Tibial nerve (tissue), 4 donors: ENCODE results near the gene SHB. TPM values are rescaled to one million over a fixed set of nuclear protein-coding genes. Genes with fewer than 3 reads are reported as not detected.
A peak's percentile ranks its signal among the peaks of the same experiment; 100 is the strongest.

Experiments used
- DNase-seq, 2 donors: peaks; one replicate each; pipeline ENCODE4 v3.0.0-alpha.2; 2019; ENCODE audit warnings: low spot score in 2 of 2
- H3K27ac ChIP-seq, 4 donors: fragments of 200-600 bp; sonication (generic) in 3 of 4; one replicate each; pipeline ENCODE4 v1.5.1; 2017 to 2019; ENCODE audit warnings: mild to moderate bottlenecking in 1 of 4
- H3K27me3 ChIP-seq, 2 donors: fragments of 200-600 bp; sonication (generic) in 1 of 2; one replicate each; pipeline versions ENCODE4 v1.5.1 to v1.6.0; 2017 to 2019
- H3K36me3 ChIP-seq, 3 donors: fragments of 200-600 bp; sonication (generic); one replicate each; pipeline ENCODE4 v1.5.1; 2018 to 2019
- H3K4me1 ChIP-seq, 4 donors: fragments of 200-600 bp; sonication (generic) in 3 of 4; one replicate each; pipeline ENCODE4 v1.5.1; 2017 to 2019
- H3K4me3 ChIP-seq, 4 donors: fragments of 200-600 bp; sonication (generic) in 3 of 4; one replicate each; pipeline ENCODE4 v1.5.1; 2017 to 2019; ENCODE audit warnings: mild to moderate bottlenecking in 1 of 4, moderate library complexity in 1 of 4
- H3K9me3 ChIP-seq, 4 donors: fragments of 200-600 bp; sonication (generic) in 3 of 4; one replicate each; pipeline ENCODE4 v1.5.1; 2017 to 2019
- EP300 ChIP-seq, 2 donors: sonication (generic); formaldehyde crosslinking; IDR thresholded peaks; one replicate each; pipeline ENCODE4 v1.6.1; 2017; ENCODE audit warnings: antibody characterized with exemption in 2 of 2, mild to moderate bottlenecking in 1 of 2
- POLR2A ChIP-seq, 2 donors: fragments of 450-650 bp; IDR thresholded peaks; one replicate each; pipeline ENCODE4 v1.6.1; 2017; ENCODE audit warnings: antibody characterized with exemption in 2 of 2, mild to moderate bottlenecking in 2 of 2, moderate library complexity in 2 of 2
- WGBS, 2 donors: methylation state at CpG; one replicate each; pipeline ENCODE4 v1.1.5; 2018; 5-methylcytosine and 5-hydroxymethylcytosine counted together
- total RNA-seq, 4 donors: library from RNA; depleted of rRNA; stranded (reverse); fragments of >200 nt; gene quantifications; one replicate each; pipeline ENCODE4 v1.1.0, GENCODE V29; 2016
- TF ChIP-seq, protein P1 (sequence below), 5 experiments: fragments of 200-600 bp in 3 of 5; fragments of 450-650 bp in 2 of 5; sonication (generic) in 3 of 5; IDR thresholded peaks; one replicate each; pipeline ENCODE4 v1.5.1; 2016 to 2019; ENCODE audit warnings: antibody characterized with exemption in 5 of 5, mild to moderate bottlenecking in 3 of 5, moderate library complexity in 2 of 5

Gene SHB
- total RNA-seq, 4 donors from 2014 or later: 6.3 to 15.9 (median 11.6) TPM

DNA sequence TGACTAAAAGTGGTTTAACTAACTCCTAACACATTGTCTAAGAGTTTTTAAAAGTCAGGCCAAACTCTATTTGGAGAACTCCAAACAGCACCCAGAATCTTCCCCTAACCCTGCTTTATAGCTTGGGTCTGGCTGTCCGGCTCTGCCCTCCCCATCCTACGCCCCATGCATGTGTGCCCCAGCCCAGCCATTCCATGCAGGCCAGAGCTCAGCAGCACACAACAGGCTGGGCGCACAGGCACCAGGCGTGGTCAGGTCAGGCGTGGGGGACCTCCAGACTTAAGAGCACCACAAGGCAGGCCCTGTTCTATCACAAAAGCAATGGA lies 31.1 kb downstream of the SHB start:
- H3K9me3 ChIP-seq: no peaks in the 10 kb centered on the region
- H3K4me1 ChIP-seq: peaks cover 0 to 45% (median 14%) of the 10 kb centered on the region in 4 donors
- no peak for DNase-seq
- WGBS, 2 donors: 86 to 89% methylated on average over 5 of the region's 5 CpGs
- TF ChIP-seq EP300 (IDR thresholded peaks at IDR 0.05) (no peak), POLR2A (IDR thresholded peaks at IDR 0.05) (no peak)
- TF ChIP-seq, protein P1, sequence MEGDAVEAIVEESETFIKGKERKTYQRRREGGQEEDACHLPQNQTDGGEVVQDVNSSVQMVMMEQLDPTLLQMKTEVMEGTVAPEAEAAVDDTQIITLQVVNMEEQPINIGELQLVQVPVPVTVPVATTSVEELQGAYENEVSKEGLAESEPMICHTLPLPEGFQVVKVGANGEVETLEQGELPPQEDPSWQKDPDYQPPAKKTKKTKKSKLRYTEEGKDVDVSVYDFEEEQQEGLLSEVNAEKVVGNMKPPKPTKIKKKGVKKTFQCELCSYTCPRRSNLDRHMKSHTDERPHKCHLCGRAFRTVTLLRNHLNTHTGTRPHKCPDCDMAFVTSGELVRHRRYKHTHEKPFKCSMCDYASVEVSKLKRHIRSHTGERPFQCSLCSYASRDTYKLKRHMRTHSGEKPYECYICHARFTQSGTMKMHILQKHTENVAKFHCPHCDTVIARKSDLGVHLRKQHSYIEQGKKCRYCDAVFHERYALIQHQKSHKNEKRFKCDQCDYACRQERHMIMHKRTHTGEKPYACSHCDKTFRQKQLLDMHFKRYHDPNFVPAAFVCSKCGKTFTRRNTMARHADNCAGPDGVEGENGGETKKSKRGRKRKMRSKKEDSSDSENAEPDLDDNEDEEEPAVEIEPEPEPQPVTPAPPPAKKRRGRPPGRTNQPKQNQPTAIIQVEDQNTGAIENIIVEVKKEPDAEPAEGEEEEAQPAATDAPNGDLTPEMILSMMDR (IDR thresholded peaks at IDR 0.05): no peak
- no peak overlapping the region for H3K4me3 ChIP-seq
- peak overlapping the region in 2 of 4 donors; percentile 68 to 80 for H3K27ac ChIP-seq
- H3K27me3 ChIP-seq: no peaks in the 10 kb centered on the region
- no peaks in the 10 kb centered on the region for H3K36me3 ChIP-seq

DNA sequence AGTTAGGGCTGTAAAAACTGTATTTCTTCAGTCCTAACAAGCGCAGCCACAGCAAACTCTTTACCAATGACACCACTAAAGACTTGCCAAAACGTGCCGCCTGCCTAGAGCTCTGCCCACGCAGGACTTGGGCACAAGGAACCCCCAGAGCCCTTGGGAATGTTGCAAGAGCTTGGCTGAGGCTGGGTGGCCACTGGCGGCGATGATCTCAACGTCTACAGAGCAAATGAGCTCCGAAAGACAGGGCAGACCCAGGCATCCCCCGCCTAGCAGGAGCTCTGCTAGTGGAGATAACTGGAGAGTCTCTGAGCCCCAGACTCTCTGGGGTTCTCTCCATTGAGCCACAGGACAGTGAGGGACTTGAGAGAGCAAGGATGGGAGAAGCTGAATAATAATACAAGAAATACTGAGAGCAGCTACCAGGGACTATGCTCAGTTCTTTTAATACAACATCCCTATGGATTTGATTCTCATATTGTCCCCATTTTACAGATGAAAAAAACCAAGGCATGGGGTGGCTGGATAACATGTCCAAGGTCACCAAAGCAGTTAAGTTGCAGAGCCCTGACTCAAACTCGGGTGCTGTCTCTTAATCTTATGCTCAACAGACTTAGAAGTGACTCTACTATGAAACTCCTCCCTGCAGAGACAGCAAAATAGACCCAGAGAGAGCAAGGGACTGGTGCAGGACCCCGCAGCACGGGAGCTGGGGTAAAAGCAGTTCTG lies 32.5 kb downstream of the SHB start:
- WGBS, 2 donors: 57 to 65% methylated on average over 12 of the region's 12 CpGs
- Histone ChIP-seq H3K9me3 (no peaks in the 10 kb centered on the region), H3K27ac (peak overlapping the region in 2 of 4 donors; percentile 68 to 80), H3K36me3 (no peaks in the 10 kb centered on the region), H3K27me3 (no peaks in the 10 kb centered on the region), H3K4me1 (peaks cover 0 to 45% (median 14%) of the 10 kb centered on the region in 4 donors), H3K4me3 (no peak overlapping the region)
- DNase-seq: no peak
- TF ChIP-seq POLR2A (IDR thresholded peaks at IDR 0.05) (no peak), EP300 (IDR thresholded peaks at IDR 0.05) (peak in 1 of 2 donors; percentile 70)
- TF ChIP-seq, protein P1 (IDR thresholded peaks at IDR 0.05): no peak

DNA sequence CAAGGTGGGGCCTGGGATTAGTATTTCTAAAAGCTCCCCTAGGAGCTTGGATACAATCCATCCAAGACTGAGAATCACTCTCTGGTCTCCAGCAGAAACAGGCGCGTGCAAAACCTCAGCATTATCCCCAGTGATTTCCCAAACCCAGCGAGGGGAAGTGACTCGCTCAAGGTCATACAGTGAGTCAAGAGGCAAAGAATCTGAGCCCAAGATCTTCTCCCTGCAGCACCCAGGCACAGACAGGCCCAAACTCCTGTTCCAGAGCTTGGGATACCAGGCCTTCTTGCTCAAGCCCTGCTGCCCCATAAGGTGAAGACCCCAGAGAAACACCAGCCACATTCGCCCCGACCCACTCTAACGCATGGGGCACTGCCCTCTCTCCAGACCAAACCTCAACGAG lies 33.2 kb downstream of the SHB start:
- Histone ChIP-seq H3K4me1 (peaks cover 0 to 45% (median 14%) of the 10 kb centered on the region in 4 donors), H3K4me3 (no peak overlapping the region), H3K9me3 (no peaks in the 10 kb centered on the region), H3K27ac (peak overlapping the region in 2 of 4 donors; percentile 68 to 80), H3K36me3 (no peaks in the 10 kb centered on the region), H3K27me3 (no peaks in the 10 kb centered on the region)
- no peak for TF ChIP-seq POLR2A (IDR thresholded peaks at IDR 0.05)
- TF ChIP-seq, protein P1 (IDR thresholded peaks at IDR 0.05): no peak
- no peak for TF ChIP-seq EP300 (IDR thresholded peaks at IDR 0.05)
- 70 to 71% methylated on average over 8 of the region's 8 CpGs for WGBS, 2 donors
- no peak for DNase-seq

DNA sequence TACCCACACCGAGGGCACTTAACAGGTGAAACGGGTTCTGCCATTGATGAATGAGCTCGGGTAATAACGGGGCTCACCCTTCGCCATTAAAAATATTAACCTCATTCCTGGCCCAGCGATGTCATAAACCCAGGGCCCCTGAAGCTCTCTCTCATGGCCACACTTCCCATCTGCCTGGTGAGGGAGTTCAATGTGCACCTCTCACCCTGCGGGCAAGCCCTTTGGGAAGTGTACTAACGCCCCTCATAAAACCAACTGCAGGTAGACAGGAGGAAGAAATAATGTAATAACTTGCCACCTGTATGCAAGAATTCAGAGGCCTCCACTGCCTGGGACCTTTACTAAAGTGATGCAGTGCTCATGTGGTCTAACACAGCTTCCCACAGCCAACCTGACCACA lies 35.1 kb downstream of the SHB start:
- Histone ChIP-seq H3K27me3 (no peaks in the 10 kb centered on the region), H3K36me3 (no peaks in the 10 kb centered on the region), H3K27ac (no peak overlapping the region), H3K4me3 (no peak overlapping the region), H3K4me1 (peaks cover 0 to 36% (median 10%) of the 10 kb centered on the region in 4 donors), H3K9me3 (no peaks in the 10 kb centered on the region)
- no peak for DNase-seq
- 89 to 91% methylated on average over 8 of the region's 8 CpGs for WGBS, 2 donors
- TF ChIP-seq POLR2A (IDR thresholded peaks at IDR 0.05): no peak

DNA sequence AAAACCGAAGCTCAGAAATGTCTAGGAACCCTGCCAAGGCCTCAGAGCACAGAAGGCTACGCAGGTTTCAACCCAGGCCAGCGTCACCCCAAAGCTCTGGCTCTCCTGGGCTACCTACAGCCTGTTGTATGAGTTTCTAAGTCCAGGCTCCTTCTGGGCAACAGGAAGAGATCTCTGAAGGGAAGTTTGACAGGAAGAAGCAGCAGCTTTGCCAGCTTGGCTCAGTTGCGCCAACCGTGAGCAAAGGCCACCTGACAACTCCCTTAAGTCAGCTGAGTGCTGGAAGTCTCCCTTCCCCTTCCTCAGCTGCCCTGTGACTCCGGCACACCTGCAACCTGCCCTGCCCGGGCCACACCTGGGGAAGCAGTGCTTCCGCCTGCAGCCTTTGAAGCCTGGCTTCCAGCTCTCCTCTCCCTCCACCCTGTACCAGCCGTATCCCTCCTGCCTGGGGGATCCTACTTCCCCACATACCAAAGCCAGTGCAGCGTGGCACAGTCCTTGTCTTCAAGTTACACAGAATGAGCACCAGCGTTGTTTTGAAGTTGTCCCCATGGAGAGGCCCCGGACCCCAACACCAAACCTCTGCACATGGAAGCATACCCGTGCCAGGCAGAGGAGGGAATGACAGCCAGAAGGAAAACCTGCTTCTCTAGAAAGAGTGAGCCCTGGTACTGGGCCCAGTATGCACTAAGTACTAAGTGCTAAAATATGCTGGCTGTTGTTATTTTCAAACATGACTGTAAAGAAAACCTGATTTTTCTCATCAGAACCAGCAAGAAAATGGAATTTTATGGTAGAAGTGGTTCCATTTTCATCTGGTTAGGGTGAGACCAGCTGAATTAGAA lies 36.5 kb downstream of the SHB start:
- no peaks in the 10 kb centered on the region for H3K27me3 ChIP-seq
- 72 to 81% methylated on average over 10 to 13 of the region's 13 CpGs for WGBS, 2 donors
- H3K9me3 ChIP-seq: no peaks in the 10 kb centered on the region
- H3K27ac ChIP-seq: peak overlapping the region in 1 of 4 donors; percentile 29
- H3K36me3 ChIP-seq: no peaks in the 10 kb centered on the region
- H3K4me3 ChIP-seq: no peak overlapping the region
- no peak for DNase-seq
- no peak for TF ChIP-seq POLR2A (IDR thresholded peaks at IDR 0.05)
- peak in 1 of 2 donors; percentile 40 for TF ChIP-seq EP300 (IDR thresholded peaks at IDR 0.05)
- TF ChIP-seq, protein P1 (IDR thresholded peaks at IDR 0.05): no peak
- H3K4me1 ChIP-seq: peaks cover 0 to 29% (median 9%) of the 10 kb centered on the region in 4 donors
